NCI-H748 treated with DMSO at 0.1 percent for 48 hours (cell line): ENCODE measurements around the gene NSUN6.
"Not testable (repeated sequence)": the region's sequence is repeated elsewhere in the genome, so short reads cannot be mapped to it uniquely, and the experiment has no call there.

Experiments used
- DNase-seq: peaks from one replicate; lab custom pipeline; 2025; lab: John Stamatoyannopoulos, UW

NSUN6 gene

DNA sequence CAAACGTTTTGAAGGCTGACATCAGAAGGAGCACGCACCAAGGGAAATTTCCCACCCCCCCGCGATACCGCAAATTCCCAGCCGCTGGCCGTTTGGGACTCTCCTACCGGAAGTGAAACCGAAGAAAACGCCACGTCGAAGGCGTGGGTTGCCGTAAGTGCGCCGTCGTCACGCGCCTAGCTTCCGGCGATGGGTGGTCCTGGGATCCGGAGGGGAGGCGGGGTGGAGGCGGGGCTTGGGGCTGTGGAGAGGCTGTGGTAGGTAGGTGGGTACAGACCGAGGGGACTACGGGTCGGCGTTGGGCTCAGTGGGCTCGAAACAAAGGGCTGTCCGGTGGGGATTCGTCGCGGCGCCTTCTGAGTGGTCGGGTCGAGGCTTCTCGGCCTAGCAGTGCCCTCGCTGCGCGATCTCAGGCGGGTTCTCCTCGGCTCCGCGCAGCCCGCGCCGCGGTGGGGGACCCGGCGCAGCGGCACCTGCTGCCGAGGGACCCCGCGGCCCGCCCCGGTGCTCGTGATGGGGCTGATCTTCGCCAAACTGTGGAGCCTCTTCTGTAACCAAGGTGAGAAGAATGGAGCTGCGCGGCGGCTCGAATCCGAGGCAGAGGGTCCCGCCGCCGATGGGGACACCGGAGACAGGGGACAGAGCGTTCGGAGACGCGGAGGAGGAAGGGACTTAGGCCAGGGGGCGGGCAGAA, 7.9 kb upstream of the NSUN6 start, which contains the start of gene ARL5B:
Gene ARL5B, plus strand, starts transcription at position 307 of the 694 bp plus-strand sequence. Its CDS starts 207 bp downstream, at position 514.
- peak; percentile 76 for DNase-seq

GRCh38 chr10:18658271-18659124, 7.1 kb upstream of the NSUN6 start:
- no peak for DNase-seq

DNA sequence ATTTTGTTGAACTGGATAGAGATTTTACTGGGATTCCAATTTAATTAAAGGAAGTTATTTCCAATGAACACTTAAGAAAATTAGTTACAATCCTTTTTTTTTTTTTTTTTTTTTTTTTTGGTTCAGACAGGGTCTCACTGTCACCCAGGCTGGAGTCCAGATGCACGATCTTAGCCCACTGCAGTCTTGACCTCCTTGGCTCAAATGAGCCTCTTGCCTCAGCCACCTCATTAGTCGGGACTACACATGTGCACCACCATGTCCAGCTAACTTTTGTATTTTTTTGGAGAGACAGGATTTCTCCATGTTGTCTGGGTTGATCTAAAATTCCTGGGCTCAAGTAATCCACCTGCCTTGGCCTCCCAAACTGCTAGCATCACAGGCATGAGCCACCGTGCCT, 5.3 kb upstream of the NSUN6 start:
- no peak for DNase-seq

DNA sequence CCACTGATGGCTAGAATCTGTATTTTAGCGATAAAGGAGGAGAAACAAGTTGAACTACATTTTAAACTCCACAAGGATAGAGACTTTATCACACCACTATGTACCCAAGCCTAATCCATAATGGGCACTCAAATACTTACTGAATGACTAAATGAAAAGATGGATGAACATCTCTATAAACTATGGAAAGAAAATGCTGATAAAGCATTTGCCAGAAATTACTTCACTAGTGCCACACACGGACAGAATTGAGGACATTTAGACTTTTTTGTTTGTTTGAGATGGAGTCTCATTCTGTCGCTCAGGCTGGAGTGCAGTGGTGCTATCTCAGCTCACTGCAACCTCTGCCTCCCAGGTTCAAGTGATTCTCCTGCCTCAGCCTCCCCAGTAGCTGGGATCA, 1.7 kb upstream of the NSUN6 start:
- DNase-seq: no peak

- DNase-seq: no peak
Measured at GRCh38 chr10:18650404-18650997, 886 bp downstream of the NSUN6 start.

DNA sequence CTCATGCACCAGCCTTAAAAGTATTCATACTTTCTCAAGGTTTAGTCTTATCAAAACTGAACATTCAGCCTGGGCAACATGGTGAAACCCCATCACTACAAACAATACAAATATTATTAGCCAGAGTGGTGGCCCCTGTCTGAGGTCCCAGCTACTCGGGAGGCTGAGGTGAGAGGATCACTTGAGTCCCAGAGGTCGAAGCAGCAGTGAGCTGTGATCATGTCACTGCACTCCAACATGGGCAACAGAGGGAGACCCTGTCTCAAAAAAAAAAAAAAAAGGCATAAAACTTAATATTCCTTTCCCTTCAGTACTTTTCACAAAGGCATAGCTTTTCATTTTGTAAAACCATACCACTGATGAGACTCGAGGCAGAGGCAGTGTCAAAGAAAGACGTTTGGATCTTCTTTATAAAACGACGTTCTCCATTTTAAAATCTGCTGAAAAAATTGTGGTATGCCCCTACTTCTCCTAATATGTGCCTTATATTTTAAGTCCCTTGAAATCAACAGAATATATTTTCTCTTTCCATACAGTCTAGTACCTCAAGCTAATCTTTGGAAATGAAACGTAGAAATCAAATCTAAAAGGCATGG, 1.9 kb downstream of the NSUN6 start:
- DNase-seq: no peak

- DNase-seq: no peak
Measured at GRCh38 chr10:18647945-18648344, 3.4 kb downstream of the NSUN6 start.

- DNase-seq: no peak
Measured at GRCh38 chr10:18647151-18647550, 4.2 kb downstream of the NSUN6 start.

DNA sequence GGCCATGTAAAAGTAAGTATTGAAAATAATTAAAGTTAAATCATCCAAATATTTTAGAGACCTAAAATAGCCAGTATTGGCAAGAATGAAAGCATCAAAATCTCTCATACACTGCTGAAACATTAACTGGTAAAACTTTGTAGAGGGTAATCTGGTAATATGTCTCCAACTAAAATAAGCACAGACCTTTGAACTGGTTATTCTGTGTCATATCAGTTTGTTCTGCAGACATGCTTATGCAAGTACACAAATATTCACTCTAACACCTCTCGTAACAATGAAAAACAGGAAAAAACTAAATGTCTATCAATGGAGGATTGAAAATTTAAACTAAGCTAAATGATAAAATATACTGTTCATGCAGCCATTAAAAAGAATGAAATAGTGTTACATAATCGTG, 11.7 kb downstream of the NSUN6 start:
- DNase-seq: not testable (repeated sequence)

- not testable (repeated sequence) for DNase-seq
Measured at GRCh38 chr10:18637400-18637799, 14.0 kb downstream of the NSUN6 start.

GRCh38 chr10:18635995-18636394, 15.4 kb downstream of the NSUN6 start:
- no peak for DNase-seq

- not testable (repeated sequence) for DNase-seq
Measured at GRCh38 chr10:18632500-18632899, 18.9 kb downstream of the NSUN6 start.

DNA sequence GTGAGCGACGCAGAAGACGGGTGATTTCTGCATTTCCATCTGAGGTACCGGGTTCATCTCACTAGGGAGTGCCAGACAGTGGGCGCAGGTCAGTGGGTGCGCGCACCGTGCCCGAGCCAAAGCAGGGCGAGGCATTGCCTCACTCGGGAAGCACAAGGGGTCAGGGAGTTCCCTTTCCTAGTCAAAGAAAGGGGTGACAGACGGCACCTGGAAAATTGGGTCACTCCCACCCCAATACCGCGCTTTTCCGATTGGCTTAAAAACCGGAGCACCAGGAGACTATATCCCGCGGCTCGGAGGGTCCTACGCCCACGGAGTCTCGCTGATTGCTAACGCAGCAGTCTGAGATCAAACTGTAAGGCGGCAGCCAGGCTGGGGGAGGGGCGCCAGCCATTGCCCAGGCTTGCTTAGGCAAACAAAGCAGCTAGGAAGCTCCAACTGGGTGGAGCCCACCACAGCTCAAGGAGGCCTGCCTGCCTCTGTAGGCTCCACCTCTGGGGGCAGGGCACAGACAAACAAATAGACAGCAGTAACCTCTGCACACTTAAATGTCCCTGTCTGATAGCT, 23.9 kb downstream of the NSUN6 start:
- peak; percentile 36 for DNase-seq

GRCh38 chr10:18625886-18626285, 25.5 kb downstream of the NSUN6 start:
- no peak for DNase-seq

DNA sequence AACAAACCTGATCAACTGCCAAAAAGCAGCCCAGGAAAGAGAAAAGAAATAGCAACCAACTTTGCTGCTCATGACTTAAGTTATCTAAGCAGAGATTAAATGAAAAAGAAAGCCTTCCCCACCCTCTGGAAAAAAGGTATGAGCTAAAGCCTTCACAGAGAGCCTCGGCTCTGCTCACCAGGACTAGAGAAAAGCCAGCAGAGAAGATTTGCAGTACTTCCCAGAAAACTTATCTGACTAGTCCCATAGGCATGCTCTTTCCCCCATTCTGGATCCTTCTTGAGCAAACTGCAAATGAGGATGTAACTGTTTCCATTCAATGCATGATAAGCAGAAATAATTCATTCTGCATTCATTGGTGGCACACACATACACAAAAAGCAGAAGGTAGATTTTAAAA, 27.7 kb downstream of the NSUN6 start:
- DNase-seq: not testable (repeated sequence)

DNA sequence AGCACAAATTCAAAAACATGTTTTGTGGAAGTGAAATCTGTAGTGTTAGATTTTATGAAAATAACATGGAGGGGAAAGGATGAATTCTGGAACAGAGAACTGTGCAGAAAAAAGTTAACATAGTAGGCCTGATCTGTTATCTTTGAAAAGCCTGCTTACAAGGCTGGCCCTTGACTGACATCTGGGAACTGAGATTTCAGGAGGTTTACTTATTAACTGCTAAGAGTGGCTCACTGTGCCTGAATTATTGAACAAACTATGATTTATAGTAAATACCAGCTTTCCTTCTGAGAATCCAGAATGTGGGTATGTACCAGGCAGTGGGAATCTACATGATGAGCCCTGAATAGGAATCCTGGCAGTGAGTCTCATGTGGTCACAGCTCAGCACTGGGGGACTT, 30.5 kb downstream of the NSUN6 start:
- DNase-seq: no peak

- DNase-seq: no peak
Measured at GRCh38 chr10:18619016-18619415, 32.4 kb downstream of the NSUN6 start.

DNA sequence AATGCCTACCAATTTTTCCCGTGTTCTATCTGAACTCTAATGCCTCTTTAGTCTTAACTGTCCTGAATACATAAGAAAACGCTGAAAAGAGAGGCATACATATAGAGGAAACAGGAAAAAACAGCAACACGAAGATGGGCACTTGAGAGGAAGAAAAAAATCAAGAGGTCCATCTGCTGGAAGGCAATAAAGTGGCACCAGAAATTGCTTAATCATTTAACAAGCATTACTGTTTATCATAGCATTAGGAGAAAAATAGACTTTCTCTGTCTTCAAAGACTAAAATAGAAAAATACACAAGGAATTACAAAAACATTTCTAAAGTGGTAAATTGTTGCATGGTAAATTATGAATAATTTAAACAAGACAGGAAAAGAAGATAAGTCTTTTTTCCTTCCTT, 35.0 kb downstream of the NSUN6 start:
- no peak for DNase-seq

DNA sequence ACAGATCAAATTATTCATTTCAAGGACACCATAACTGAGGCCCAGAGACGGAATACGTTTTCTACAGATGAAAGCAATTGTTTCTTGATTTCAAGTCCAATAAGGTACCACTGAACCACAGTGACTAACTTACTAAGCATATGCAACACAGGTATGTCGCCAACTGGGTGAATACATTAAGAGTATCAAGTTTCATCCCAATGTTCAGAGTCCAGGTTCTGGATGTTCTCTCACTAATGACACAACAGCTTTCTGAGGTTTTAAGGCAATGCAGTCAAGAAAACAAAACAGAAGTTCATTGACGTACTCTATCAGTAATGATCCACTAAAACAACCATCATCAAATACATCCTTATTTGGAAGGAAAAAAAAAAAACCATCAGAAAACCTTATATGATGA, 35.8 kb downstream of the NSUN6 start:
- DNase-seq: no peak

GRCh38 chr10:18611168-18611567, 40.2 kb downstream of the NSUN6 start:
- no peak for DNase-seq

GRCh38 chr10:18610517-18610916, 40.9 kb downstream of the NSUN6 start:
- peak; percentile 11 for DNase-seq

- DNase-seq: no peak
Measured at GRCh38 chr10:18608596-18608995, 42.8 kb downstream of the NSUN6 start.
